CD4-positive, CD25-positive, alpha-beta regulatory T cell (primary cell): ENCODE measurements around the gene SH3BP4. TPM values are rescaled to one million over a fixed set of nuclear protein-coding genes. Genes with fewer than 3 reads are reported as not detected.

ENCODE experiments used
- ATAC-seq, 2 donors: fragments of 150-1000 bp; cut with Tn5 transposase; one replicate each; pipeline ENCODE4 v1.10.0; 2021; ENCODE audit warnings: low read depth in 2 of 2, moderate number of reproducible peaks in 2 of 2, moderate library complexity in 1 of 2
- DNase-seq, 3 donors: peaks; one replicate each; pipeline versions ENCODE4 v3.0.0 to v3.0.0-alpha.2; 2012 to 2022; ENCODE audit warnings: mixed read lengths in 1 of 3
- H3K27ac ChIP-seq: one replicate; pipeline ENCODE4 v1.7.0; 2013; ENCODE audit warnings: mild to moderate bottlenecking, low read length; ENCODE audit not compliant: insufficient read depth, poor library complexity, severe bottlenecking
- H3K27me3 ChIP-seq: one replicate; pipeline ENCODE4 v1.7.0; 2013; ENCODE audit warnings: low read length; ENCODE audit not compliant: control insufficient read depth, insufficient read depth
- H3K36me3 ChIP-seq: one replicate; pipeline ENCODE4 v1.7.0; 2013; ENCODE audit warnings: mild to moderate bottlenecking, low read length, moderate library complexity; ENCODE audit not compliant: control insufficient read depth, insufficient read depth
- H3K4me1 ChIP-seq: 2 replicates; pipeline ENCODE4 v1.7.0; 2013; ENCODE audit warnings: mild to moderate bottlenecking, low read length; ENCODE audit not compliant: insufficient read depth, control insufficient read depth, poor library complexity, severe bottlenecking
- H3K4me3 ChIP-seq: one replicate; pipeline ENCODE4 v1.7.0; 2013; ENCODE audit warnings: low read depth, mild to moderate bottlenecking, low read length, moderate library complexity
- H3K9me3 ChIP-seq, 2 experiments: 1 replicate in 1 of 2; 2 replicates in 1 of 2; pipeline ENCODE4 v1.7.0; 2013; ENCODE audit warnings: low read length in 2 of 2, mild to moderate bottlenecking in 1 of 2, moderate library complexity in 1 of 2; ENCODE audit not compliant: control insufficient read depth in 2 of 2
- H3K27ac Mint-ChIP-seq, 3 donors: one replicate each; pipeline ENCODE4 v1.8.0; 2020 to 2022; ENCODE audit warnings: mild to moderate bottlenecking in 3 of 3, mixed read lengths in 3 of 3, moderate library complexity in 2 of 3
- H3K27me3 Mint-ChIP-seq: one replicate; pipeline ENCODE4 v1.8.0; 2022; ENCODE audit warnings: mild to moderate bottlenecking, mixed read lengths
- H3K36me3 Mint-ChIP-seq: one replicate; pipeline ENCODE4 v1.8.0; 2020; ENCODE audit warnings: mixed read lengths
- H3K4me1 Mint-ChIP-seq, 4 donors: one replicate each; pipeline ENCODE4 v1.8.0; 2020 to 2022; ENCODE audit warnings: mixed read lengths in 4 of 4, mild to moderate bottlenecking in 1 of 4
- H3K4me3 Mint-ChIP-seq, 4 donors: one replicate each; pipeline ENCODE4 v1.8.0; 2020 to 2022; ENCODE audit warnings: mild to moderate bottlenecking in 4 of 4, mixed read lengths in 4 of 4, moderate library complexity in 3 of 4
- H3K9me3 Mint-ChIP-seq, 7 donors: one replicate each; pipeline ENCODE4 v1.8.0; 2020 to 2022; ENCODE audit warnings: mixed read lengths in 7 of 7, mild to moderate bottlenecking in 3 of 7, moderate library complexity in 2 of 7
- polyA plus RNA-seq, 4 donors: library from polyadenylated mRNA; unstranded; fragments of 300-500 nt; fragmentation: Illumina TruSeq; gene quantifications; one replicate each; pipeline ENCODE4 v1.2.3, GENCODE V29; 2021
- total RNA-seq: library from RNA; stranded (reverse); gene quantifications from one replicate; pipeline ENCODE4 v1.2.3, GENCODE V29; 2022

SH3BP4 gene
- total and polyA plus RNA-seq, 5 donors from 2014 or later: 0.37 TPM; not detected in 4

DNA sequence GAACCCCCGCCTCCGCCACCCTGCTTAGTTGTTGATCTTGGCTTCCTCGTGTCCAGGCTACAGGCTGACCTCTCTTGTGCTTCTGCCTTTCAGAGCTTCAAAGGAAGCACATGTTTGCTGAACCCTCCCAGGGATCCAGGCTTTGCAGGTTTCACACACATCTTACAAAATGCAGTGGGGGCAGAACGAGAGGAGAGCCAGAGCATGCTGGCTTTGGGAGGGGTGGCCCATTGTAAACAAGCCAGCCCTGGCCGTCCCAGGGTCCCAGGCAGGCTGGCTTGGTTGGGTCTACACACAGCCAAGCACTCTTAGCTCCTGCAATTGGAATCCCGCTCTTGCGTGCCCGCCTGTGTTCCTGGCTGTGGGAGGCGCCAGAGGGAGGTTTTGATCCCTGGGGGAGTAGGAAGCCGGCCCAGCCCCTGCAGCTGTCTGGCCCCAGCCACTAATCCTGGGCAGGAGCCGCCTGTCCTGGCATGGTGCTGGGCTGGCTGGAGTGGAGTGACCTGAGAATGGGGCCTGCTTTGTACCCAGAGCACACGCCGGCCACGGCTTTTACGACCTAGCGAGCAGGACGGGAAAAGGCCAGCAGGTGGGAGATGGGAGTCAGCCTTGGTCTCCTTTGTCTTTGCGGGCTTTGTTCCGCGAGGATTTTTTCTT is 53.9 kb downstream of the SH3BP4 start:
- no peaks in the 10 kb centered on the region for H3K4me1 Mint-ChIP-seq
- no peaks in the 10 kb centered on the region for H3K36me3 Mint-ChIP-seq
- Histone ChIP-seq H3K36me3 (no peaks in the 10 kb centered on the region), H3K4me3 (no peak overlapping the region), H3K27ac (no peak overlapping the region), H3K4me1 (no peaks in the 10 kb centered on the region), H3K9me3 (no peaks in the 10 kb centered on the region), H3K27me3 (no peaks in the 10 kb centered on the region)
- DNase-seq (no peak), ATAC-seq (no peak)
- H3K27ac Mint-ChIP-seq: no peak overlapping the region
- H3K27me3 Mint-ChIP-seq: peaks cover 8% of the 10 kb centered on the region
- no peak overlapping the region for H3K4me3 Mint-ChIP-seq
- peaks cover 0 to 3% (median 0%) of the 10 kb centered on the region in 7 donors for H3K9me3 Mint-ChIP-seq

DNA sequence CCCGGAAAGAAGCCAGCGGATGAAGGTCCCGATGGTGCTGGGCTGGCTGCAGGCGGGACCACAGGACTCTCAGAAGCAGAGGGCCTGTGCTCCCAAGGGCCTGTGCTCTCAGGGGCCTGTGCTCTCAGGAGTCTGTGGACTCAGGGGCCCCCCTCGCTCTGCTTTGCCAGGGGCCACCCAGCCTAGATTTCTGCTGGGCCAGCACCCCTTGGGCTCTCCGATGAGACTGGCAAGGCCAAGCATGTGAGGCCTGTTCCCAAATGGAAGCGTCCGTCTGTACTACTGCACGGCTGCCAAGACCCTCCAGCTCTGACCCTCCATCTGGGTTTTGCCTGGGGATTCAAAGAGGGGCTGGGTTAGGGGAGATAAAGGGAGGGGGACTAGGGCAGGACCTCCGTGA is 54.6 kb downstream of the SH3BP4 start:
- Mint-ChIP-seq H3K27ac (no peak overlapping the region), H3K4me3 (no peak overlapping the region), H3K4me1 (no peaks in the 10 kb centered on the region), H3K36me3 (no peaks in the 10 kb centered on the region), H3K9me3 (peaks cover 0 to 3% (median 0%) of the 10 kb centered on the region in 7 donors), H3K27me3 (peaks cover 4% of the 10 kb centered on the region)
- H3K9me3 ChIP-seq: no peaks in the 10 kb centered on the region
- H3K4me1 ChIP-seq: no peaks in the 10 kb centered on the region
- no peak overlapping the region for H3K4me3 ChIP-seq
- ATAC-seq (no peak), DNase-seq (no peak)
- H3K27me3 ChIP-seq: no peaks in the 10 kb centered on the region
- H3K36me3 ChIP-seq: no peaks in the 10 kb centered on the region
- no peak overlapping the region for H3K27ac ChIP-seq

DNA sequence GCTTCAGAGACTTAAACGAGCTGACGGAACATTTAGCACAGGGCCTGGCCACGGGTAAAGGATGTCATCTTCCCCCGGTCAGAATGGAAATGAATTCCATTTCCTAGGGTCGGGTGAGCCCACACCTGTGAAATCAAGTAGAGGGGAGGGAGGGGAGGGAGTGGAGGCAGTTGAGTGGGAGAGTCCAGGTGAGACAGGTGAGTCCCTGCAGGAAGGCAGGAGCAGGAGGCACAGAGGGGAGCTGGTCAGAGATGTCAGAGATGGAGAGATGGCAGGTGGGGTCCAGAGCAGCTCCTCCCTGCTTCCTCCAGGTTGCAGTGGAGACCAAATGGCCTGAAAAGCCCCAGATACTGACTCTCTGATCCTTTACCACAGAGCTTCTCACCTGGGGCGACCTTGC is 55.2 kb downstream of the SH3BP4 start:
- Histone ChIP-seq H3K36me3 (no peaks in the 10 kb centered on the region), H3K4me1 (no peaks in the 10 kb centered on the region), H3K27me3 (no peaks in the 10 kb centered on the region), H3K27ac (no peak overlapping the region), H3K9me3 (no peaks in the 10 kb centered on the region), H3K4me3 (no peak overlapping the region)
- ATAC-seq (no peak), DNase-seq (no peak)
- no peaks in the 10 kb centered on the region for H3K4me1 Mint-ChIP-seq
- no peaks in the 10 kb centered on the region for H3K36me3 Mint-ChIP-seq
- peaks cover 0 to 3% (median 0%) of the 10 kb centered on the region in 7 donors for H3K9me3 Mint-ChIP-seq
- no peak overlapping the region for H3K27ac Mint-ChIP-seq
- H3K27me3 Mint-ChIP-seq: peaks cover 4% of the 10 kb centered on the region
- no peak overlapping the region for H3K4me3 Mint-ChIP-seq

DNA sequence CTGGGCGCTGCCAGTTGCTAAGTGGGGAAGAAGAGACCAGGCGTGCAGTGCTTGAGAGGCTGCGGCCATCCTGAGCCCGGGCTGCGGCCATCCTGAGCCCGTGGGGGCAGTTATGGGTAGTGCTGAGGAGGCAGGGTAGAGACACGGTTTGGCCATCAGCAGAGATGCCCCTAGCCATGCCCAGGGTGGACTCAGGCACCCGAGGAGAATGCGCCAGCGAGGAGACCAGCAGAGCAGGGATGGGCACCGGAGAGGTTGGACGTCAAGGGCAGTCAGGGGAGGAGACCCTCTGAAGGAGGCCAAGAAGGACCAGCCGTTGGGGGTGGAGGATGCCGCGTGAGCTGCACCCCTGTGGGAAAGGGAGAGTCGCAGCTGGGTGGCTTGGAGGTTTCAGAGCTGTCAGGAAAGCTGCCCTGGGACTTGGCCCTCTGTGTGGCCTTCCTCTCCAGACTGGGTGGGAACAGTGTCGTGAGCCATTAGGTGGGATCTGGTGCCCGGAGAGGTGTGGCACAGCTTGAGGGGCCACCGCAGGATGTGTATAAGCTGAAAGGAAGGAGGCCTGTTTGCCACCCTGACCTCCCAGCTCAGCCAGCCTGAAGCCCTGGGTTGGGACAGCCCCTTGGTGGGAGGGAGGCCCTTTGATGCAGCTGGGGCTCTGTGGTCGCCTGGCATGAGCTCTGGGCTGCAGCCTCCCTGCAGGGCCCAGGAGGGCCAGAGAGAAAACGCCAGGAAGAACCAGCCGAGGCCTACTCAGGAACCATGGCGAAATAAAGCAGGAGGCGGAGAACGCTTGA is 56.0 kb downstream of the SH3BP4 start:
- Mint-ChIP-seq H3K9me3 (peaks cover 0 to 3% (median 0%) of the 10 kb centered on the region in 7 donors), H3K27me3 (peaks cover 4% of the 10 kb centered on the region), H3K27ac (no peak overlapping the region), H3K4me1 (no peaks in the 10 kb centered on the region), H3K36me3 (no peaks in the 10 kb centered on the region), H3K4me3 (no peak overlapping the region)
- Histone ChIP-seq H3K4me1 (no peaks in the 10 kb centered on the region), H3K27me3 (no peaks in the 10 kb centered on the region), H3K36me3 (no peaks in the 10 kb centered on the region), H3K9me3 (no peaks in the 10 kb centered on the region), H3K27ac (no peak overlapping the region), H3K4me3 (no peak overlapping the region)
- ATAC-seq: no peak
- no peak for DNase-seq

DNA sequence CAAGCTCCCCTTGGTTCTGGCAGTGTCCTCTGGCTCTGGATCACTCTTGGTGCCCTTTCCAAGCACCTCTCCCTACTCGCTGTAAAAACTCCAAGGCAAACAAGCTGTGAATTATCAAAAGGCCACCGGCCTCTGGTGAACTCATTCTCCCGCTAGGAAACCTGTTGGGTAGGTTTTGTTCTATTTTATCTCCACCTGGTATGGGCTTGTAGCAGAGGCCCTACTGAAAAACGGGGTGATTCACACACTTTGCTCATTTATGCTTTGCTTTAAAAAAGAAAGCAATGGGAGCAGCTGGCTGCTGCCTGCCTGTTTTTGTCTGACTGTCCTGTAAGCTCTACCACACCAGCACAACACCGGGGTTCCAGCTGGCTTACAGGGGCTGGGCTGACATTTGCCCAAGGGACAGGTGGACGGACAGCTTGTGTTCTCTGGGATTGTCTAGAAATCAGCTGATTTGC is 56.8 kb downstream of the SH3BP4 start:
- H3K9me3 Mint-ChIP-seq: peaks cover 0 to 3% (median 0%) of the 10 kb centered on the region in 7 donors

DNA sequence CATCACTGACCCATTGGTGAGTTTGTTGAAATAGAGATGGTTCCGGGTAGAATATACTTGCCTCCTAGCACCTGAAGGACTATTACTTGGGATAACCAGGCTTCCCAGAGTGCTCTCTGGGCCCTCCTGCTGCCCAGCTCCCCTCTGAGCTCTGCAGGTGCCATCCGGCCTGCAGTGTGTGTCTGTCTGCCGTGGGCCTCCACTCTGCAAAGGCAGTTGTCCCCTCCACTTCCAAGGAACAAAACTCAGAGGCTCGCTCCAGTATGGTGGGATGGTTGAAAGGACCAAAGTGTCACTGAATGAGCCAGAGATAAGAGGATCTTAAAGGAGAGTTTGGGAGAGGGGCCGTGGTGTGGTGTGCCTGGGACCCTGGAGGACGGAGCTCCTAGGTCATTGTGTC is 57.3 kb downstream of the SH3BP4 start:
- Mint-ChIP-seq H3K4me3 (no peak overlapping the region), H3K27me3 (peaks cover 4% of the 10 kb centered on the region), H3K36me3 (no peaks in the 10 kb centered on the region), H3K9me3 (peaks cover 0 to 3% (median 0%) of the 10 kb centered on the region in 7 donors), H3K4me1 (no peaks in the 10 kb centered on the region), H3K27ac (no peak overlapping the region)
- H3K9me3 ChIP-seq: no peaks in the 10 kb centered on the region
- DNase-seq (no peak), ATAC-seq (no peak)
- no peaks in the 10 kb centered on the region for H3K4me1 ChIP-seq
- no peak overlapping the region for H3K4me3 ChIP-seq
- H3K27me3 ChIP-seq: no peaks in the 10 kb centered on the region
- no peaks in the 10 kb centered on the region for H3K36me3 ChIP-seq
- no peak overlapping the region for H3K27ac ChIP-seq

More for the DNA sequence above, 56.8 kb downstream of the SH3BP4 start:
- Mint-ChIP-seq H3K27me3 (peaks cover 4% of the 10 kb centered on the region), H3K4me1 (no peaks in the 10 kb centered on the region), H3K27ac (no peak overlapping the region), H3K36me3 (no peaks in the 10 kb centered on the region), H3K4me3 (no peak overlapping the region)
- Histone ChIP-seq H3K9me3 (no peaks in the 10 kb centered on the region), H3K36me3 (no peaks in the 10 kb centered on the region), H3K4me3 (no peak overlapping the region), H3K4me1 (no peaks in the 10 kb centered on the region), H3K27me3 (no peaks in the 10 kb centered on the region), H3K27ac (no peak overlapping the region)
- ATAC-seq: no peak
- no peak for DNase-seq

DNA sequence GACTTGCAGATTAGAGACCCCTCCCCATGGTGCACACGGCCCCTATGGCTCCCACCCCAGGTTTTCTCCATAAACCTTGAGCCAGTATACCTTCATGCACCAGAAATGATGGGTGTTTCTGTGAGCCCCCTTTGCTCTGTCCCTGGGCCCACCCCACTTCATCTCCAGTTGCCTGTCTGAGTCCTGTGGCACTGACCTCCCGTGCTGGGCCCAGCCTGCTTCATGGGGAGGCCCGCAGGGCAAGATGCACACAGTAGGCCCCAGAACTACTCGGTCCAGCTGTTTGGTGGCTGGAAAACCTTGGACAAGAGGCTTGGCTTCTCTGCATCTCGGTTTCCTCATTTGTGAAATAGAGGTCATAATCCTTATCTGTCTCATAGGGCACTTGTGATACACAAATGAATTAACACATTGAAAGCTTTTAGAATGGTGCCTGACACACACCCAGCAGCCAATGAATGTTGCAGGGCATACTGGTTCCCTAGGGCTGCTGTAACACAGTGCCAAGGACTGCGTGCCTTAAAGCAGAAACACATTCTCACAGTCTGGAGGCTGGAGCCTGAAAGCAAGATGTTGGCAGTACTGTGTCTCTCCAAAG is 58.4 kb downstream of the SH3BP4 start:
- Mint-ChIP-seq H3K36me3 (no peaks in the 10 kb centered on the region), H3K4me3 (no peak overlapping the region), H3K27me3 (peaks cover 4% of the 10 kb centered on the region), H3K9me3 (peaks cover 0 to 3% (median 0%) of the 10 kb centered on the region in 7 donors), H3K4me1 (no peaks in the 10 kb centered on the region), H3K27ac (no peak overlapping the region)
- H3K27me3 ChIP-seq: no peaks in the 10 kb centered on the region
- H3K9me3 ChIP-seq: no peaks in the 10 kb centered on the region
- DNase-seq (no peak), ATAC-seq (no peak)
- H3K36me3 ChIP-seq: no peaks in the 10 kb centered on the region
- H3K4me3 ChIP-seq: no peak overlapping the region
- no peak overlapping the region for H3K27ac ChIP-seq
- H3K4me1 ChIP-seq: no peaks in the 10 kb centered on the region
